HEK293T (cell line): ENCODE results near the gene CBLN3.

ENCODE experiments used
- ARNT ChIP-seq: fragments of 450-650 bp; IDR thresholded peaks from 2 replicates; pipeline ENCODE4 v1.6.1; 2017; ENCODE audit warnings: mild to moderate bottlenecking
- BHLHE40 ChIP-seq: fragments of 450-650 bp; IDR thresholded peaks from 2 replicates; pipeline ENCODE4 v1.6.1; 2016; ENCODE audit warnings: mild to moderate bottlenecking, moderate library complexity, borderline replicate concordance
- CTBP1 ChIP-seq: fragments of 450-650 bp; IDR thresholded peaks from 2 replicates; pipeline ENCODE4 v1.6.1; 2016; ENCODE audit warnings: borderline replicate concordance
- FOXA1 ChIP-seq: fragments of 450-650 bp; IDR thresholded peaks from 2 replicates; pipeline ENCODE4 v1.6.1; 2016; ENCODE audit warnings: mild to moderate bottlenecking
- FOXK2 ChIP-seq: fragments of 450-650 bp; IDR thresholded peaks from 2 replicates; pipeline ENCODE4 v1.6.1; 2016; ENCODE audit warnings: mild to moderate bottlenecking
- HDGF ChIP-seq: fragments of 450-650 bp; IDR thresholded peaks from 2 replicates; pipeline ENCODE4 v1.6.1; 2017; ENCODE audit warnings: antibody characterized with exemption, borderline replicate concordance
- LEF1 ChIP-seq: fragments of 450-650 bp; IDR thresholded peaks from 2 replicates; pipeline ENCODE4 v1.6.1; 2017; ENCODE audit warnings: mild to moderate bottlenecking, borderline replicate concordance
- NFRKB ChIP-seq: fragments of 450-650 bp; IDR thresholded peaks from 2 replicates; pipeline ENCODE4 v1.6.1; 2016; ENCODE audit warnings: mild to moderate bottlenecking, moderate library complexity
- PKNOX1 ChIP-seq: fragments of 450-650 bp; IDR thresholded peaks from 2 replicates; pipeline ENCODE4 v1.6.1; 2016
- SP1 ChIP-seq: fragments of 450-650 bp; IDR thresholded peaks from 2 replicates; pipeline ENCODE4 v1.6.1; 2017
- SUZ12 ChIP-seq: fragments of 450-650 bp; IDR thresholded peaks from 2 replicates; pipeline ENCODE4 v1.6.1; 2016; ENCODE audit warnings: mild to moderate bottlenecking
- TARDBP ChIP-seq: fragments of 450-650 bp; IDR thresholded peaks from 2 replicates; pipeline ENCODE4 v1.6.1; 2016
- ZNF384 ChIP-seq: fragments of 450-650 bp; IDR thresholded peaks from 2 replicates; pipeline ENCODE4 v1.6.1; 2016

GRCh38 chr14:24425704-24426103 is 3.8 kb downstream of the CBLN3 start:
- no peak for TF ChIP-seq TARDBP
- no peak for TF ChIP-seq LEF1
- no peak for TF ChIP-seq BHLHE40
- no peak for TF ChIP-seq NFRKB
- no peak for TF ChIP-seq CTBP1
- no peak for TF ChIP-seq ZNF384
- no peak for TF ChIP-seq SUZ12
- TF ChIP-seq SP1 = no peak
- TF ChIP-seq ARNT = no peak
- TF ChIP-seq FOXA1 = no peak
- TF ChIP-seq FOXK2 = no peak
- no peak for TF ChIP-seq HDGF
- no peak for TF ChIP-seq PKNOX1
